MM.1S (cell line): ENCODE measurements around the gene RXRA.

ENCODE experiments used
- DNase-seq: peaks from one replicate; pipeline ENCODE4 v3.0.0-alpha.2; 2015
- H2AFZ ChIP-seq: fragments of 300-600 bp; sonication (generic); 2 replicates; pipeline ENCODE4 v1.6.0; 2016; ENCODE audit warnings: antibody characterized with exemption, low read length
- H3F3A ChIP-seq: fragments of 300-600 bp; sonication (generic); 2 replicates; pipeline ENCODE4 v1.6.1; 2016; ENCODE audit warnings: mild to moderate bottlenecking, antibody characterized with exemption, low read length, moderate library complexity, mixed read lengths; ENCODE audit not compliant: insufficient read depth
- H3K27ac ChIP-seq: fragments of 300-600 bp; sonication (generic); 2 replicates; pipeline ENCODE4 v1.5.1; 2016; ENCODE audit warnings: mild to moderate bottlenecking, low read length
- H3K27me3 ChIP-seq: fragments of 300-600 bp; sonication (generic); replicated peaks from 2 replicates; pipeline ENCODE4 v1.6.0; 2016; ENCODE audit warnings: low read length; ENCODE audit not compliant: insufficient read depth
- H3K36me3 ChIP-seq: fragments of 300-600 bp; sonication (generic); replicated peaks from 2 replicates; pipeline ENCODE4 v1.6.1; 2016; ENCODE audit warnings: mild to moderate bottlenecking, low read length, mixed read lengths; ENCODE audit not compliant: insufficient read depth
- H3K4me1 ChIP-seq: fragments of 300-600 bp; sonication (generic); 2 replicates; pipeline ENCODE4 v1.6.1; 2016; ENCODE audit warnings: low read length, mixed read lengths
- H3K4me2 ChIP-seq: fragments of 300-600 bp; sonication (generic); 2 replicates; pipeline ENCODE4 v1.6.0; 2016; ENCODE audit warnings: low read depth, low read length
- H3K4me3 ChIP-seq: fragments of 300-600 bp; sonication (generic); 2 replicates; pipeline ENCODE4 v1.5.1; 2016; ENCODE audit warnings: low read length, mixed read lengths
- H3K79me2 ChIP-seq: fragments of 300-600 bp; sonication (generic); 2 replicates; pipeline ENCODE4 v1.6.1; 2016; ENCODE audit warnings: mixed run types, low read length, mixed read lengths
- H3K9ac ChIP-seq: fragments of 300-600 bp; sonication (generic); 2 replicates; pipeline ENCODE4 v1.6.1; 2016; ENCODE audit warnings: low read length, mixed read lengths
- H3K9me2 ChIP-seq: fragments of 300-600 bp; sonication (generic); replicated peaks from 2 replicates; pipeline ENCODE4 v1.6.1; 2016; ENCODE audit warnings: mild to moderate bottlenecking, low read length, mixed read lengths; ENCODE audit not compliant: insufficient read depth
- H3K9me3 ChIP-seq: fragments of 300-600 bp; sonication (generic); replicated peaks from 2 replicates; pipeline ENCODE4 v1.6.1; 2016; ENCODE audit warnings: mild to moderate bottlenecking, low read length, mixed read lengths; ENCODE audit not compliant: insufficient read depth
- H4K20me1 ChIP-seq: fragments of 300-600 bp; sonication (generic); 2 replicates; pipeline ENCODE4 v1.6.1; 2016; ENCODE audit warnings: mild to moderate bottlenecking, low read length, moderate library complexity, mixed read lengths; ENCODE audit not compliant: insufficient read depth
- CTCF ChIP-seq: fragments of 300-600 bp; sonication (generic); IDR thresholded peaks from 2 replicates; pipeline ENCODE4 v1.5.1; 2016; ENCODE audit warnings: antibody characterized with exemption, low read length, mixed read lengths
- EZH2 ChIP-seq: fragments of 300-600 bp; sonication (generic); optimal IDR thresholded peaks from 2 replicates; pipeline ENCODE3; 2017; ENCODE audit warnings: low read depth, mild to moderate bottlenecking, antibody characterized with exemption, low read length, mixed read lengths
- EZH2phosphoT487 ChIP-seq: fragments of 300-600 bp; sonication (generic); IDR thresholded peaks from 2 replicates; pipeline ENCODE4 v1.6.1; 2018; ENCODE audit warnings: antibody characterized with exemption, low read length

RXRA gene

GRCh38 chr9:134286471-134287245, 39.6 kb upstream of the RXRA start:
- Histone ChIP-seq H3K27me3 (peaks cover 38% of the 10 kb centered on the region), H3K4me1 (no peaks in the 10 kb centered on the region), H3K27ac (no peak overlapping the region), H3K9me2 (no peaks in the 10 kb centered on the region), H3K4me3 (no peak overlapping the region), H2AFZ (no peak overlapping the region), H3K4me2 (no peak overlapping the region), H3K9me3 (no peaks in the 10 kb centered on the region), H3F3A (no peaks in the 10 kb centered on the region), H4K20me1 (no peaks in the 10 kb centered on the region), H3K9ac (no peak overlapping the region), H3K36me3 (no peaks in the 10 kb centered on the region), H3K79me2 (no peaks in the 10 kb centered on the region)
- TF ChIP-seq CTCF (no peak), EZH2phosphoT487 (no peak), EZH2 (no peak)
- no peak for DNase-seq

GRCh38 chr9:134287591-134288491, 38.4 kb upstream of the RXRA start:
- no peaks in the 10 kb centered on the region for H3K9me3 ChIP-seq
- H3K27ac ChIP-seq = no peak overlapping the region
- H3K4me3 ChIP-seq = no peak overlapping the region
- H3K27me3 ChIP-seq = peaks cover 38% of the 10 kb centered on the region
- H3K4me2 ChIP-seq = no peak overlapping the region
- no peaks in the 10 kb centered on the region for H3K36me3 ChIP-seq
- H2AFZ ChIP-seq = no peak overlapping the region
- no peaks in the 10 kb centered on the region for H3K9me2 ChIP-seq
- DNase-seq = no peak
- TF ChIP-seq EZH2phosphoT487 (no peak), CTCF (no peak)
- no peaks in the 10 kb centered on the region for H3K79me2 ChIP-seq
- no peaks in the 10 kb centered on the region for H3F3A ChIP-seq
- no peaks in the 10 kb centered on the region for H3K4me1 ChIP-seq
- no peaks in the 10 kb centered on the region for H4K20me1 ChIP-seq
- H3K9ac ChIP-seq = no peak overlapping the region

- Histone ChIP-seq H3K9me3 (no peaks in the 10 kb centered on the region), H4K20me1 (no peaks in the 10 kb centered on the region), H3K4me3 (no peak overlapping the region), H3K4me2 (no peak overlapping the region), H3K79me2 (no peaks in the 10 kb centered on the region), H3K9me2 (no peaks in the 10 kb centered on the region), H3K9ac (no peak overlapping the region), H3F3A (no peaks in the 10 kb centered on the region), H3K36me3 (no peaks in the 10 kb centered on the region), H3K4me1 (no peaks in the 10 kb centered on the region), H3K27ac (no peak overlapping the region), H2AFZ (no peak overlapping the region), H3K27me3 (peaks cover 39% of the 10 kb centered on the region)
- no peak for DNase-seq
- no peak for TF ChIP-seq EZH2
- no peak for TF ChIP-seq EZH2phosphoT487
- no peak for TF ChIP-seq CTCF
These were observed 37.5 kb upstream of the RXRA start for GRCh38 chr9:134288746-134289145.
